Activated CD8-positive, alpha-beta memory T cell treated with anti-CD3 and anti-CD28 coated beads for 48 hours (primary cell): ENCODE measurements around the gene MINK1.

Source experiments
- DNase-seq, 3 experiments: peaks; one replicate each; pipeline ENCODE4 v3.0.0-alpha.2; 2020; ENCODE audit warnings: low read depth in 2 of 3, low spot score in 2 of 3

The MINK1 gene

GRCh38 chr17:4945176-4945943 lies 112.2 kb downstream of the MINK1 start:
- DNase-seq: peak; percentile 64 to 75 (median 68)

GRCh38 chr17:4945944-4946280 lies 112.8 kb downstream of the MINK1 start:
- no peak for DNase-seq

GRCh38 chr17:4946312-4946976 lies 113.3 kb downstream of the MINK1 start:
- DNase-seq: no peak

DNA sequence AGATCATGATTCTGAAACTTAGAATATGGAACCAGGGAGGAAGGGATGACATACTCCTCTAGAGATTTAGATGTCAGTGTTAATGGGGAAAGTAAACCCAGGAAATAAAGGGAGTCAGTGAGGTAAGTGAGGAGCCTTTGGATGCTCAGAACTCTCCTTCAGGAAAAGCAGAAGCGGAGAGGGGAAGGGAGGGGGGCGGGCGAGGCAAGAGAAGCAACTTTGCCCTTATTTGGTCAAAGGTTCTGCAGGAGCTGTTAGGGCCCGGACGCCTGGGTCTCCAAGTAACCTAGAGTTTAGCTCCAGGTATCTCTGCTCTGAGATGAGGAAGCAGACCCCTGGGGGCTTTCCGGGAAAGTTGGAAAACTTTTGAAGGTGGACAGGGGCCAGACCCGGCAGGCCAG lies 113.9 kb downstream of the MINK1 start:
- peak in 1 of 3 experiments; percentile 33 for DNase-seq
